HCT116 (cell line): Measurements from ENCODE around the gene SEPHS2.

Experiments used
- CBX3 ChIP-seq: IDR thresholded peaks from 2 replicates; pipeline ENCODE4 v1.6.1; 2012; ENCODE audit warnings: low read depth
- EZH2 ChIP-seq: fragments of 200-600 bp; sonication (generic); IDR thresholded peaks from 2 replicates; pipeline ENCODE4 v1.6.1; 2017; ENCODE audit warnings: antibody characterized with exemption, mixed run types
- EZH2phosphoT487 ChIP-seq: fragments of 200-600 bp; IDR thresholded peaks from 2 replicates; pipeline ENCODE4 v1.6.1; 2018; ENCODE audit warnings: antibody characterized with exemption, borderline replicate concordance
- JUND ChIP-seq: IDR thresholded peaks from 2 replicates; pipeline ENCODE4 v1.6.1; 2012
- POLR2A ChIP-seq: IDR thresholded peaks from 2 replicates; pipeline ENCODE4 v1.7.0; 2011; ENCODE audit warnings: borderline replicate concordance; ENCODE audit not compliant: insufficient read depth, insufficient read length; ENCODE audit errors: extremely low read depth
- RAD21 ChIP-seq: IDR thresholded peaks from 2 replicates; pipeline ENCODE4 v1.6.1; 2012; ENCODE audit warnings: low read depth, mild to moderate bottlenecking
- SIN3A ChIP-seq: IDR thresholded peaks from 2 replicates; pipeline ENCODE4 v1.6.1; 2012; ENCODE audit warnings: low read depth
- SRF ChIP-seq: IDR thresholded peaks from 2 replicates; pipeline ENCODE4 v1.6.1; 2012; ENCODE audit warnings: low read depth
- YY1 ChIP-seq: IDR thresholded peaks from 2 replicates; pipeline ENCODE4 v1.6.1; 2011; ENCODE audit warnings: low read length, low read depth, moderate library complexity, mild to moderate bottlenecking; ENCODE audit not compliant: insufficient replicate concordance; ENCODE audit errors: extremely low read depth
- TF ChIP-seq, protein P1 (sequence below), 3 experiments: fragments of 200-600 bp in 1 of 3; sonication (generic) in 1 of 3; IDR thresholded peaks in 2 of 3; conservative IDR thresholded peaks in 1 of 3; 2 replicates each; pipeline ENCODE4 v1.5.1; 2012 to 2017; ENCODE audit warnings: low read depth in 2 of 3, low read length in 2 of 3, antibody characterized with exemption in 1 of 3, borderline replicate concordance in 1 of 3, control low read depth in 1 of 3, mild to moderate bottlenecking in 1 of 3, mixed read lengths in 1 of 3, mixed run types in 1 of 3, moderate library complexity in 1 of 3; ENCODE audit not compliant: insufficient read depth in 1 of 3
- TF ChIP-seq, protein P2 (sequence below): IDR thresholded peaks from 2 replicates; pipeline ENCODE4 v1.6.1; 2012; ENCODE audit warnings: low read depth
- TF ChIP-seq, protein P3 (sequence below): IDR thresholded peaks from 2 replicates; pipeline ENCODE4 v1.6.1; 2012

DNA sequence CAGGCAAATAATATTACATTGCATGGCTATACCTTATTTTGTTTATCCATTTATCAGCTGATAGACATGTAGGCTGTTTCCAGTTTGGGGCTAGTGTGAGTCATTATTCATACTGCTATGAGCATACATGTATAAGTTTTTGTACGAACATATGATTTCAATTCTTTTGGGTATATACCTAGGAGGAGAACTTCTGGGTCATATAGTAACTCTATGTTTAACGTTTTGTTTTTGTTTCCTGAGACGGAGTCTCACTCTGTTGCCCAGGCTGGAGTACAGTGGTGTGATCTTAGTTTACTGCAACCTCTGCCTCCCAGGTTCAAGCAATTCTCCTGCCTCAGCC, 24.5 kb upstream of the SEPHS2 start:
- no peak for TF ChIP-seq POLR2A
- TF ChIP-seq EZH2: no peak
- TF ChIP-seq, protein P1, sequence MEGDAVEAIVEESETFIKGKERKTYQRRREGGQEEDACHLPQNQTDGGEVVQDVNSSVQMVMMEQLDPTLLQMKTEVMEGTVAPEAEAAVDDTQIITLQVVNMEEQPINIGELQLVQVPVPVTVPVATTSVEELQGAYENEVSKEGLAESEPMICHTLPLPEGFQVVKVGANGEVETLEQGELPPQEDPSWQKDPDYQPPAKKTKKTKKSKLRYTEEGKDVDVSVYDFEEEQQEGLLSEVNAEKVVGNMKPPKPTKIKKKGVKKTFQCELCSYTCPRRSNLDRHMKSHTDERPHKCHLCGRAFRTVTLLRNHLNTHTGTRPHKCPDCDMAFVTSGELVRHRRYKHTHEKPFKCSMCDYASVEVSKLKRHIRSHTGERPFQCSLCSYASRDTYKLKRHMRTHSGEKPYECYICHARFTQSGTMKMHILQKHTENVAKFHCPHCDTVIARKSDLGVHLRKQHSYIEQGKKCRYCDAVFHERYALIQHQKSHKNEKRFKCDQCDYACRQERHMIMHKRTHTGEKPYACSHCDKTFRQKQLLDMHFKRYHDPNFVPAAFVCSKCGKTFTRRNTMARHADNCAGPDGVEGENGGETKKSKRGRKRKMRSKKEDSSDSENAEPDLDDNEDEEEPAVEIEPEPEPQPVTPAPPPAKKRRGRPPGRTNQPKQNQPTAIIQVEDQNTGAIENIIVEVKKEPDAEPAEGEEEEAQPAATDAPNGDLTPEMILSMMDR (IDR thresholded peaks at IDR 0.05 in 2 of 3, conservative IDR thresholded peaks at IDR 0.05 in 1 of 3; ENCODE audit: borderline replicate concordance in 1 of 3, insufficient read depth in 1 of 3, low read depth in 2 of 3, low read length in 2 of 3): no peak
- TF ChIP-seq CBX3: no peak
- no peak for TF ChIP-seq JUND
- TF ChIP-seq YY1: no peak
- TF ChIP-seq, protein P2, sequence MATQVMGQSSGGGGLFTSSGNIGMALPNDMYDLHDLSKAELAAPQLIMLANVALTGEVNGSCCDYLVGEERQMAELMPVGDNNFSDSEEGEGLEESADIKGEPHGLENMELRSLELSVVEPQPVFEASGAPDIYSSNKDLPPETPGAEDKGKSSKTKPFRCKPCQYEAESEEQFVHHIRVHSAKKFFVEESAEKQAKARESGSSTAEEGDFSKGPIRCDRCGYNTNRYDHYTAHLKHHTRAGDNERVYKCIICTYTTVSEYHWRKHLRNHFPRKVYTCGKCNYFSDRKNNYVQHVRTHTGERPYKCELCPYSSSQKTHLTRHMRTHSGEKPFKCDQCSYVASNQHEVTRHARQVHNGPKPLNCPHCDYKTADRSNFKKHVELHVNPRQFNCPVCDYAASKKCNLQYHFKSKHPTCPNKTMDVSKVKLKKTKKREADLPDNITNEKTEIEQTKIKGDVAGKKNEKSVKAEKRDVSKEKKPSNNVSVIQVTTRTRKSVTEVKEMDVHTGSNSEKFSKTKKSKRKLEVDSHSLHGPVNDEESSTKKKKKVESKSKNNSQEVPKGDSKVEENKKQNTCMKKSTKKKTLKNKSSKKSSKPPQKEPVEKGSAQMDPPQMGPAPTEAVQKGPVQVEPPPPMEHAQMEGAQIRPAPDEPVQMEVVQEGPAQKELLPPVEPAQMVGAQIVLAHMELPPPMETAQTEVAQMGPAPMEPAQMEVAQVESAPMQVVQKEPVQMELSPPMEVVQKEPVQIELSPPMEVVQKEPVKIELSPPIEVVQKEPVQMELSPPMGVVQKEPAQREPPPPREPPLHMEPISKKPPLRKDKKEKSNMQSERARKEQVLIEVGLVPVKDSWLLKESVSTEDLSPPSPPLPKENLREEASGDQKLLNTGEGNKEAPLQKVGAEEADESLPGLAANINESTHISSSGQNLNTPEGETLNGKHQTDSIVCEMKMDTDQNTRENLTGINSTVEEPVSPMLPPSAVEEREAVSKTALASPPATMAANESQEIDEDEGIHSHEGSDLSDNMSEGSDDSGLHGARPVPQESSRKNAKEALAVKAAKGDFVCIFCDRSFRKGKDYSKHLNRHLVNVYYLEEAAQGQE: no peak
- TF ChIP-seq, protein P3, sequence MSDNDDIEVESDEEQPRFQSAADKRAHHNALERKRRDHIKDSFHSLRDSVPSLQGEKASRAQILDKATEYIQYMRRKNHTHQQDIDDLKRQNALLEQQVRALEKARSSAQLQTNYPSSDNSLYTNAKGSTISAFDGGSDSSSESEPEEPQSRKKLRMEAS: no peak
- TF ChIP-seq RAD21: no peak
- TF ChIP-seq EZH2phosphoT487: no peak
- no peak for TF ChIP-seq SIN3A
- no peak for TF ChIP-seq SRF
